Activated CD8-positive, alpha-beta T cell treated with anti-CD3 and anti-CD28 coated beads, Interleukin-2, amount 10 ng/mL, durations not matched to agents 7 days and 5 days (primary cell): Measurements from ENCODE around the gene SMPD1. TPM values are rescaled to one million over a fixed set of nuclear protein-coding genes. Genes with fewer than 3 reads are reported as not detected.

Experiments
- ATAC-seq: fragments of 150-1000 bp; cut with Tn5 transposase; one replicate; pipeline ENCODE4 v1.10.0; 2021; ENCODE audit warnings: moderate library complexity
- CTCF ChIA-PET: fragments of 350-600 bp; sonication (Branson Sonifier 250); formaldehyde crosslinking; loops from one replicate; lab custom pipeline; 2021; ENCODE audit warnings: antibody characterized with exemption; lab: Charles Lee
- POLR2A ChIA-PET: fragments of 350-600 bp; sonication (Branson Sonifier 250); formaldehyde crosslinking; loops from one replicate; lab custom pipeline; 2021; ENCODE audit warnings: antibody characterized with exemption; lab: Charles Lee
- DNase-seq: peaks from one replicate; pipeline ENCODE4 v3.0.0-alpha.2; 2020
- H3K27ac Mint-ChIP-seq: one replicate; pipeline ENCODE4 v1.8.0; 2021; ENCODE audit warnings: mild to moderate bottlenecking, mixed read lengths
- H3K27me3 Mint-ChIP-seq: one replicate; pipeline ENCODE4 v1.8.0; 2021; ENCODE audit warnings: low read depth, mixed read lengths
- H3K36me3 Mint-ChIP-seq: one replicate; pipeline ENCODE4 v1.8.0; 2021; ENCODE audit warnings: low read depth, mixed read lengths
- H3K4me1 Mint-ChIP-seq: one replicate; pipeline ENCODE4 v1.8.0; 2021; ENCODE audit warnings: low read depth, mixed read lengths
- H3K4me3 Mint-ChIP-seq: one replicate; pipeline ENCODE4 v1.8.0; 2021; ENCODE audit warnings: mild to moderate bottlenecking, mixed read lengths
- H3K9me3 Mint-ChIP-seq: one replicate; pipeline ENCODE4 v1.8.0; 2022; ENCODE audit warnings: mixed read lengths; ENCODE audit not compliant: insufficient read depth
- total RNA-seq, 2 experiments: library from RNA; stranded (reverse); gene quantifications; one replicate each; pipeline ENCODE4 v1.2.3, GENCODE V29; 2021

Gene SMPD1
- total RNA-seq, 2 experiments from 2014 or later: 35.5 to 37.1 TPM

DNA sequence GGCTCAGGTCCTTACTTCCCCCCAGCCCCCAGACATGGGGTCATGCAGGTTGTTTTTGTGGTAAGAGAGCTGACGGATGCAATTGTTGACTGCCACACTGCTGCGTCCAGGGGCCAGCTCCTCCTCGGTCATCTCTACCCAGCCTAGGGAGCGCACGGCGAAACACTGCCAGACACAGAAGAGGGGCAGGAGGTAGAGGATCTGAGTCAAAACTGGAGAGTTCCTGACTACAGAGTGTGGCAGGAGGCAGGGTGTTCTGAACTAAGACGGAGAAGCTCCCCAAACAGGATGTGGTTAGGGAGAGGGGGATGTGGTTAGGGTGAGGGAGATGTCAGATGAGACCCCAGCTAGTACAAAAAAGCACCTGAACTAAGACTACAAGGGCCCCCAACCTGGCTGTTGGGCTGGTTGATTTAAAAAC is 12.3 kb downstream of the SMPD1 start:
- ChIA-PET POLR2A (interaction anchor here (0.6 to 6.2 kb wide), 13 partner anchors 9 to 713 kb away, joined by 3 to 55 read pairs (median 7); partner anchors contain the start of genes APBB1, ARFIP2, SMPD1 and TAF10), CTCF (interaction anchor here (0.8 to 5.4 kb wide), 18 partner anchors 9 to 217 kb away, joined by 3 to 45 read pairs (median 6); partner anchors contain the start of genes APBB1, HPX, SMPD1 and TPP1)
- Mint-ChIP-seq H3K9me3 (no peaks in the 10 kb centered on the region), H3K4me3 (peak overlapping the region; percentile 81), H3K27ac (peak overlapping the region; percentile 98), H3K4me1 (peaks cover 66% of the 10 kb centered on the region), H3K36me3 (peaks cover 58% of the 10 kb centered on the region), H3K27me3 (no peaks in the 10 kb centered on the region)
- DNase-seq (peak; percentile 95), ATAC-seq (peak; percentile 93)

DNA sequence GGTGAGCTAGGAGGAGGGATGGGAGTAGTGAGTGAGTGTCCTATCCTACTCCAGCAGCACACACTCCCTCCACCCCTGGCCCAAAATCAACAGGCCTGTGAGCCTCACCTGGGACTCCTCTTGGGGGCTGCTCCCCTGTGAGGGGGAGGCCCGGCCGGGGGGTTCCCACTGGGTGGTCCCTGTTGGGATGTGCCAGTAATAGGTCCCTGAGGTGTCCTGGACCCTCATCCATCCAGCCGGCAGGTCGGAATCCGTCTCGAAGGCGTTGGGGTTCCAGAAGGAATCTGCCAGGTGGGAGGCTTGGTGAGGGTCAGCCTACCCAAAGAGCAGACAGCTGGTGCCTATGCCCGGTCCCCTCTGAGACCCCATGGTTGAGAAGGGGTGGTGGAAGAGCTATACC is 13.3 kb downstream of the SMPD1 start:
- peaks cover 71% of the 10 kb centered on the region for H3K4me1 Mint-ChIP-seq
- H3K27ac Mint-ChIP-seq: peak overlapping the region; percentile 98
- ChIA-PET CTCF (interaction anchor here (0.6 to 5.4 kb wide), 15 partner anchors 8 to 216 kb away, joined by 3 to 45 read pairs (median 8); partner anchors contain the start of genes HPX, SMPD1 and TPP1), POLR2A (interaction anchor here (1.1 to 6.2 kb wide), 10 partner anchors 8 to 719 kb away, joined by 3 to 55 read pairs (median 13); partner anchors contain the start of genes APBB1, ARFIP2, SMPD1 and TIMM10B)
- ATAC-seq (no peak), DNase-seq (no peak)
- no peaks in the 10 kb centered on the region for H3K9me3 Mint-ChIP-seq
- no peaks in the 10 kb centered on the region for H3K27me3 Mint-ChIP-seq
- H3K4me3 Mint-ChIP-seq: peak overlapping the region; percentile 81
- peaks cover 52% of the 10 kb centered on the region for H3K36me3 Mint-ChIP-seq

DNA sequence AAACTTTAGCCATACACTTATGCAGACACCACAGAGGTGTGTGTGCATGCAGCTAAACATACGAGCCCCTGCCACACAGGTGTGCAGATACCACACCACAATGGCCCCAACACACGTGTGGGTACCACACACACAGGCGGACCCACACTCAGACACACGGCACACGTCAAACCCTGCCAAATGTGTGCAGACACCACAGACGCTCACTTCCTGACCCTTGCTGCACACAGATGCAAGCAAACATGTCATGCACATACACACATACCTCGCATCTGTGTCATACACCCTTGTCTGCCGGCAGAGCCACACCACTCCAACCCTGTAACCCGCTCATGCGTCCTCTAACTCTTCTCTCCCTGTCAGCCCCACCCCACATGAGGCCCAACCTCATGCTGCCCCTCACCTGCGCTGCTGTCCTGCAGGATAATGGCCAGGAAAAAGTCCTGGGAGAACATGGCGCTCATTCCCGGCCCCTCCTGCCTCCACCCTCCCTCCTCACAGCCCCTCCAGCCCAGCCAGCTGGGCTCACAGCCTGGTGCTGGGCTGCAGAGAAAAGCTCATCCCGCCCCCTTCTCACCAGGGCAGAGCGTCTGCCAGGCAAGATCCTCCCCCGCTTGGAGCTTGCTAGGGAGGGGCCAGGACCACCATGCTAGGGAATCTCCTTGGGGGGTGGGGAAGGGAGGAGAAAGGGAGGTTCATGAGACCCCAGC is 14.2 kb downstream of the SMPD1 start:
- no peaks in the 10 kb centered on the region for H3K27me3 Mint-ChIP-seq
- H3K36me3 Mint-ChIP-seq: peaks cover 51% of the 10 kb centered on the region
- peak overlapping the region; percentile 6 for H3K4me3 Mint-ChIP-seq
- no peak for ATAC-seq
- peak overlapping the region; percentile 98 for H3K27ac Mint-ChIP-seq
- ChIA-PET CTCF (interaction anchor here (0.6 to 5.4 kb wide), 7 partner anchors 9 to 39 kb away, joined by 3 to 45 read pairs (median 8); partner anchors contain the start of gene HPX), POLR2A (interaction anchor here (1.1 to 6.2 kb wide), 5 partner anchors 9 to 720 kb away, joined by 3 to 55 read pairs (median 22); partner anchors contain the start of genes APBB1 and SMPD1)
- H3K4me1 Mint-ChIP-seq: peaks cover 71% of the 10 kb centered on the region
- no peaks in the 10 kb centered on the region for H3K9me3 Mint-ChIP-seq
- peak; percentile 42 for DNase-seq

DNA sequence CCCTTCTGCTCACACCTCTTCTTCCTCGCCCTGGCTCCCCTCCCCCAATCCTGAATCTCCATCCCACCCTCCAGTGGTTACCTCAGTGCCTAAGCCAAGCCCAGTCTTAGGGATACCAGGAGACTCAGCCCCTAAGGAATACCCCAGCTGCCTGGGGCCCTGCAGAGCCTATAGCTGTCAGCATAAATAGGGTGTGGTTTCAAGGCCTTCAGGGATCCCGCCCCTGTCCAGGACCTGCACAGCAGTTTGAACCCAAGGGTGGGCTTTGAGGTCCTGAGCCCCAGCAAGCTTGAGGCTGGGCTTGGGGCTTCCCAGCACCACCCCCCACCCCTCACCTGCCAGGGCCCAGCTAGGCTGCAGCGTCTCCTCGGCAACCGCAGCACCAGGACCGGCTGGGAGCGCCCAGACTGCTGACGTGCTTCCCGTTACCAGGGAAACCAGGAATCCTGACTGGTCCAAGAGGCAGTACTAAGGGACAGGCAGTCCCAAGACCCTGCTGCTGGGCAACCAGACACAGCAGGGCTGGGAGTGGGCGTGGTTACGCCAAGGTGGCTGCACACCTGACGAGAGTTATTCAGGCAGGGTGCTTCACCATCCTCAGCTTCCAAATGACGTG is 14.9 kb downstream of the SMPD1 start:
- no peaks in the 10 kb centered on the region for H3K9me3 Mint-ChIP-seq
- CTCF ChIA-PET: interaction anchor here (0.6 to 5.4 kb wide), 6 partner anchors 11 to 39 kb away, joined by 3 to 45 read pairs (median 5); no protein-coding TSS in a partner anchor
- no peak for DNase-seq
- peaks cover 50% of the 10 kb centered on the region for H3K36me3 Mint-ChIP-seq
- H3K27ac Mint-ChIP-seq: peak overlapping the region; percentile 98
- no peaks in the 10 kb centered on the region for H3K27me3 Mint-ChIP-seq
- no peak for ATAC-seq
- H3K4me1 Mint-ChIP-seq: peaks cover 71% of the 10 kb centered on the region
- POLR2A ChIA-PET: interaction anchor here (1.3 kb wide), 1 partner anchor 12 kb away, joined by 4 read pairs; no protein-coding TSS in a partner anchor
- H3K4me3 Mint-ChIP-seq: no peak overlapping the region

DNA sequence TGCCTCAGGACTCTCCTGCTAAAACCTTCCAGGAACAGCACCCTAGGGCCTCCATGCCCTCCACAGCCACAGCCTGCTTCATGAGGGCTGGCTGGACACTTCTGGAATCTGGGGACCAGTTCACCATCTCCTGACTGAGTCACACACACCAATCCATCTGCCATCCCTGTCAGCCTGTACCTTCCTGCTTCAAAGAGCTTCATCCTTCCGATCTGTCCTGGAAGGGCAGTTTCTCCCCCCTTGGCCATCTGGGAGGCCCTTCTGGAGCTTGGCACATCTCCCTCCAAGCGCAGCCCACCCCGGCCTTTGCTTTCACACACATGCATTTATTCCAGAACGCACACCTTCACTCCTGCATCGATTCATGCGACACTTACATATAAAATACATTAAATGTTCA is 15.6 kb downstream of the SMPD1 start:
- ChIA-PET POLR2A (interaction anchor here (1.0 to 1.5 kb wide), 2 partner anchors 13 to 28 kb away, joined by 3 read pairs; partner anchors contain the start of gene APBB1), CTCF (interaction anchor here (0.7 to 1.7 kb wide), 4 partner anchors 10 to 38 kb away, joined by 3 to 7 read pairs (median 4); no protein-coding TSS in a partner anchor)
- Mint-ChIP-seq H3K4me3 (no peak overlapping the region), H3K9me3 (no peaks in the 10 kb centered on the region), H3K4me1 (peaks cover 66% of the 10 kb centered on the region), H3K27ac (no peak overlapping the region), H3K36me3 (peaks cover 50% of the 10 kb centered on the region), H3K27me3 (no peaks in the 10 kb centered on the region)
- ATAC-seq (no peak), DNase-seq (no peak)

DNA sequence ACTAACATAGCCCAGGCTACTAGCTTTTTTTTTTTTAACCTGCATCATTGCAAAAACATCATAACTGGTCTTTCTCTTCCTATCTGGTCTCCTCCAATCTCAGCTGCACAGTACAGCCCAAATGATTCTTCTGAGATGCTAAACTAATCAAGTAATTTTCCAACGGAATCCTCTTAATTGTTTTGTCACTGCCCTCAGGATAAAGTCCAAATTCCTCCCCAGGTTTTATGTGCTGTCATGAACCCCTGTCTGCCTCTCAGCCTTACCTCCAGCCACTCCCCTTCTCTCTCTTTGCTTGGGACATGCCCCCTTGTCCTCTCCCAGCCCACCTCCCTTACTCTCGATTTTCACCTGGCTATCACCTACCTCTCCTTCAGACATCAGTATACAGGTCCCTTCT is 16.1 kb downstream of the SMPD1 start:
- no peaks in the 10 kb centered on the region for H3K27me3 Mint-ChIP-seq
- ATAC-seq (no peak), DNase-seq (no peak)
- ChIA-PET CTCF (interaction anchor here (1.4 to 1.7 kb wide), 2 partner anchors 27 to 38 kb away, joined by 5 to 7 read pairs; no protein-coding TSS in a partner anchor), POLR2A (interaction anchor here (1.0 to 1.5 kb wide), 2 partner anchors 12 to 28 kb away, joined by 3 read pairs; partner anchors contain the start of gene APBB1)
- H3K4me3 Mint-ChIP-seq: no peak overlapping the region
- H3K27ac Mint-ChIP-seq: no peak overlapping the region
- peaks cover 61% of the 10 kb centered on the region for H3K4me1 Mint-ChIP-seq
- H3K9me3 Mint-ChIP-seq: no peaks in the 10 kb centered on the region
- H3K36me3 Mint-ChIP-seq: peaks cover 49% of the 10 kb centered on the region

DNA sequence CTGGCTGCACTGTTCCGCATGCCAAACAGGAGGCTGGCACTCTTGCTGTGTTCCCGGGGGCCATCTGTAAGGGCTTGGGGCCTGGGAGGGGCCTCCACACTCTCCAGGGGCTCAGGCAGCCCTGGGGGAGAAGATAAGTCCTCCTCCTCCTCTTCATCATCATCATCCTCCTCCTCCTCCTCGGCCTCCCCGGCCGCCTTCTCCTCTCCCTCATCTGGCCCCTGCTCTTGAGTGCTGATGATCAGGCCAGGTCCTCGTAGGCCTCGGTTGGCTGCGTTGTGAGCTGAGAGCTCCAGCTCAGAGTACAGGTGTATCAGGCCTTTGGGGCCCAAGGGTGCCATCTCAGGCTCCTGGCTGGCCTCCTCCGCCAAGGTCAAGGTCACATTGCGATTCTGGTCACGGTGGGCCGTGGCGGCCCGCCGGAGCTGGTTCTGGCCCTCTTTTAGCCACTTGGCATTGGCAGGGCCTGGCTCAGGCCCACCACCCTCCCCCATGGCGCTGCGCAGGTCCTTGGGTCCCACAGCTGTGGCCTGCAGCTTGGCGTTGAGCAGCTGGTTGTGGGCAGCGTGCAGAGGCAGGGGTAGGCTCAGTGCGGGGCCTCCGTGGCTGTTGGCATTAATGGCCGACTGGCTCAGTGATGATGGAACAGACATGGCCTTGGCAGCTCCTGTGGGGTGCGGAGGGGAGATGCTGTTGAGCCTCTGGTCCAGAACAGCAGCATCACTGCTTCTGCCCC is 20.6 kb downstream of the SMPD1 start:
- H3K27me3 Mint-ChIP-seq: no peaks in the 10 kb centered on the region
- H3K27ac Mint-ChIP-seq: no peak overlapping the region
- DNase-seq: no peak
- no peak for ATAC-seq
- ChIA-PET POLR2A (interaction anchor here (0.9 to 2.5 kb wide), 2 partner anchors 8 to 10 kb away, joined by 4 to 10 read pairs; no protein-coding TSS in a partner anchor), CTCF (interaction anchor here (0.5 to 2.2 kb wide), 8 partner anchors 8 to 286 kb away, joined by 3 to 9 read pairs (median 4); no protein-coding TSS in a partner anchor)
- peaks cover 29% of the 10 kb centered on the region for H3K36me3 Mint-ChIP-seq
- H3K4me1 Mint-ChIP-seq: peaks cover 25% of the 10 kb centered on the region
- H3K9me3 Mint-ChIP-seq: no peaks in the 10 kb centered on the region
- no peak overlapping the region for H3K4me3 Mint-ChIP-seq

DNA sequence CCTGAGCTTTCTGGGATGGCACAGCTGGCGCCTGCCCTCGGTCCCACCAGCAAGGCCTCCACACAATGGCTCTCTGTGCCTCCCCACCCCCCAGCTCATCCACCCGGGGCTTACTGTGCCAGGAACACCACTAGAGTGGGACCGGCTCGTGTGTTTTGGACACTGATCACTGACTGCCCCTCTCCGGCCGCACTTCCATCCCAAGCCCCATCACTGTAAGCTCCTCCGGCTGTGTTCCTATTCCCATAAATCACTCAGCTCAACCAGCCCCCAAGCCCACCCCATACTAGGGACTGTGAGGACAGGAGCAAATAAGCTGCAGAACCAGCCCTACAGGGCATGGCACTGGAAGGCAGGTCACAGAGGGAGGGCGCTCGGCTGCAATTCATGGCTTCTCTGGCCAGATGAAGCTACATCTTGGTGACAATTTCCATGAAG is 21.3 kb downstream of the SMPD1 start:
- H3K36me3 Mint-ChIP-seq: peaks cover 26% of the 10 kb centered on the region
- DNase-seq (no peak), ATAC-seq (no peak)
- no peak overlapping the region for H3K27ac Mint-ChIP-seq
- no peaks in the 10 kb centered on the region for H3K9me3 Mint-ChIP-seq
- no peaks in the 10 kb centered on the region for H3K27me3 Mint-ChIP-seq
- peaks cover 17% of the 10 kb centered on the region for H3K4me1 Mint-ChIP-seq
- ChIA-PET CTCF (interaction anchor here (1.1 to 2.2 kb wide), 3 partner anchors 9 to 33 kb away, joined by 5 to 9 read pairs (median 6); no protein-coding TSS in a partner anchor), POLR2A (interaction anchor here (0.6 to 2.5 kb wide), 2 partner anchors 9 to 18 kb away, joined by 3 to 10 read pairs; no protein-coding TSS in a partner anchor)
- no peak overlapping the region for H3K4me3 Mint-ChIP-seq

DNA sequence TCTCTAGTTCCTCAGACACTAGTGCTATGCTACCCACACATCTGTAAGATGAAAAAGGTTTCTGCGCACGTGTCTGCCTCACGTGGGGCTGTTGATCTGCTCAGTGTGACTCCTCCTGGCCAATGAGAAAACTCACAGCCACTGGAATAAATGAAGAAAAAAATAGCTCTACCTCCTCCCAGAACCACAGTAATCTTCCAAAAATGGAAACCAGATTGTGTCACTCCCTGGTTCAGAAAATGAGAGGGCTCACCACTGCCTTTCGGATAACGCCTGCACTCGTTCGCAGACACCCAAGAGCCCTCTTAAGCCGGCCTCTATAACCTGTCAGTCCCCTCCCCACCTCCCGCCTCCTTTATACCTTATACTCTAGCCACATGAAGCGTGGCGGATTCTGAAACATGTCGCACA is 23.5 kb downstream of the SMPD1 start:
- CTCF ChIA-PET: interaction anchor here (1.2 to 2.3 kb wide), 4 partner anchors 11 to 35 kb away, joined by 3 to 23 read pairs (median 15); no protein-coding TSS in a partner anchor
- ATAC-seq (peak; percentile 71), DNase-seq (peak; percentile 60)
- Mint-ChIP-seq H3K27ac (no peak overlapping the region), H3K4me1 (peaks cover 4% of the 10 kb centered on the region), H3K4me3 (no peak overlapping the region), H3K9me3 (no peaks in the 10 kb centered on the region), H3K27me3 (no peaks in the 10 kb centered on the region), H3K36me3 (peaks cover 17% of the 10 kb centered on the region)
- POLR2A ChIA-PET: interaction anchor here (0.6 to 2.1 kb wide), 3 partner anchors 11 to 243 kb away, joined by 3 to 22 read pairs (median 4); no protein-coding TSS in a partner anchor

DNA sequence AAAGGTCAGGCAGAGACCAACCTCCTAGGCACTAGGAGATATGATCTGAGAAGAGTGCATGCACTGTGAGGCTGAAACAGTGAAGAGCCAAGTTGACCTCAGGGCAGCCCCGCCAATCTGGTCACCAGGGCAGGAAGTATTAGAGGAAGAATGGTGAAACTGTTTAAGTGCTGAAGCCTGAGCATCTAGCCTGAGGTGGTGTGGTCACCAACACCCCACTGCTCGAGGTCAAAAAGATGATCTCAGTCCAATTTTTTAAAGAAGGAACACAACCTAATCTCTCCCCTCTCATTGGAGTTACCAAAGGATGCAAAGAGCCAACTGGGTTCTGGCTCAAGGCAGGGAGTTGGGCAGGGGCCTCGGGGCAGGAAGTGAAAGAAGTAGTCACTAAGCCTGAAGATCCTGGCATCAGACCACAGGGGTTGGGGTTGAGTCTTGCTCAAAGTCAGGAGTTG is 24.6 kb downstream of the SMPD1 start:
- Mint-ChIP-seq H3K27me3 (no peaks in the 10 kb centered on the region), H3K4me3 (no peak overlapping the region), H3K9me3 (no peaks in the 10 kb centered on the region), H3K27ac (no peak overlapping the region), H3K4me1 (peaks cover 9% of the 10 kb centered on the region), H3K36me3 (peaks cover 8% of the 10 kb centered on the region)
- DNase-seq (peak; percentile 50), ATAC-seq (no peak)
- POLR2A ChIA-PET: interaction anchor here (2.1 kb wide), 1 partner anchor 12 kb away, joined by 22 read pairs; no protein-coding TSS in a partner anchor
- CTCF ChIA-PET: interaction anchor here (0.9 to 2.3 kb wide), 4 partner anchors 11 to 36 kb away, joined by 3 to 23 read pairs (median 8); no protein-coding TSS in a partner anchor
